ENCODE measurements around the gene AFP. TPM values are rescaled to one million over a fixed set of nuclear protein-coding genes. Genes with fewer than 3 reads are reported as not detected.

The AFP gene
- total RNA-seq, 1 donor from 2014 or later: 11.3 TPM

- no peaks in the 10 kb centered on the region for H3K27me3 Mint-ChIP-seq (ENCODE audit: low read depth, unreplicated experiment)
- H3K4me1 ChIP-seq (ENCODE audit: insufficient read depth, low read length): no peaks in the 10 kb centered on the region
- no peaks in the 10 kb centered on the region for H4K20me1 ChIP-seq (ENCODE audit: insufficient read depth, low read length)
- H3K9ac ChIP-seq (ENCODE audit: low read length): no peak overlapping the region
- H3K4me2 ChIP-seq (ENCODE audit: low read length): no peak overlapping the region
- H3K4me1 Mint-ChIP-seq (ENCODE audit: low read depth, unreplicated experiment): peaks cover under 1% of the 10 kb centered on the region
- H2AFZ ChIP-seq (ENCODE audit: low read depth, low read length): no peak overlapping the region
- no peaks in the 10 kb centered on the region for H3K79me2 ChIP-seq (ENCODE audit: insufficient read depth, low read length)
- H3K9me3 ChIP-seq (ENCODE audit: insufficient read depth, low read depth, low read length): no peaks in the 10 kb centered on the region
- no peaks in the 10 kb centered on the region for H3K27me3 ChIP-seq (ENCODE audit: insufficient read depth, low read length)
- no peak overlapping the region for H3K27ac Mint-ChIP-seq (ENCODE audit: unreplicated experiment)
- H3K4me3 Mint-ChIP-seq (ENCODE audit: unreplicated experiment): no peak overlapping the region
- DNase-seq (ENCODE audit: low read depth) (no peak), FAIRE-seq (no peak)
- H3K36me3 Mint-ChIP-seq (ENCODE audit: low read depth, unreplicated experiment): no peaks in the 10 kb centered on the region
- no peak overlapping the region for H3K4me3 ChIP-seq (ENCODE audit: insufficient read depth, low read depth, low read length)
- H3K36me3 ChIP-seq (ENCODE audit: insufficient read depth, low read length): no peaks in the 10 kb centered on the region
- no peak overlapping the region for H3K27ac ChIP-seq (ENCODE audit: low read depth, low read length)
- H3K9me3 Mint-ChIP-seq (ENCODE audit: unreplicated experiment): peaks cover 3% of the 10 kb centered on the region
- TF ChIP-seq CTCF (IDR thresholded peaks at IDR 0.05; ENCODE audit: insufficient read depth, low read depth, low read length): no peak
- no peak for TF ChIP-seq EZH2 (IDR thresholded peaks at IDR 0.05; ENCODE audit: insufficient read depth, low read length)
These were observed 22.4 kb downstream of the AFP start for GRCh38 chr4:73458184-73459047.

GRCh38 chr4:73459048-73459421, 23.0 kb downstream of the AFP start:
- no peaks in the 10 kb centered on the region for H4K20me1 ChIP-seq (ENCODE audit: insufficient read depth, low read length)
- H3K27ac ChIP-seq (ENCODE audit: low read depth, low read length): no peak overlapping the region
- H3K4me3 Mint-ChIP-seq (ENCODE audit: unreplicated experiment): no peak overlapping the region
- H3K36me3 Mint-ChIP-seq (ENCODE audit: low read depth, unreplicated experiment): no peaks in the 10 kb centered on the region
- no peak overlapping the region for H3K9ac ChIP-seq (ENCODE audit: low read length)
- no peaks in the 10 kb centered on the region for H3K79me2 ChIP-seq (ENCODE audit: insufficient read depth, low read length)
- no peaks in the 10 kb centered on the region for H3K27me3 Mint-ChIP-seq (ENCODE audit: low read depth, unreplicated experiment)
- no peaks in the 10 kb centered on the region for H3K36me3 ChIP-seq (ENCODE audit: insufficient read depth, low read length)
- no peaks in the 10 kb centered on the region for H3K27me3 ChIP-seq (ENCODE audit: insufficient read depth, low read length)
- no peaks in the 10 kb centered on the region for H3K9me3 ChIP-seq (ENCODE audit: insufficient read depth, low read depth, low read length)
- H2AFZ ChIP-seq (ENCODE audit: low read depth, low read length): no peak overlapping the region
- H3K4me1 Mint-ChIP-seq (ENCODE audit: low read depth, unreplicated experiment): no peaks in the 10 kb centered on the region
- no peak for TF ChIP-seq EZH2 (IDR thresholded peaks at IDR 0.05; ENCODE audit: insufficient read depth, low read length)
- TF ChIP-seq CTCF (IDR thresholded peaks at IDR 0.05; ENCODE audit: insufficient read depth, low read depth, low read length): no peak
- no peaks in the 10 kb centered on the region for H3K4me1 ChIP-seq (ENCODE audit: insufficient read depth, low read length)
- no peak overlapping the region for H3K4me2 ChIP-seq (ENCODE audit: low read length)
- no peak overlapping the region for H3K4me3 ChIP-seq (ENCODE audit: insufficient read depth, low read depth, low read length)
- FAIRE-seq (no peak), DNase-seq (ENCODE audit: low read depth) (no peak)
- no peak overlapping the region for H3K27ac Mint-ChIP-seq (ENCODE audit: unreplicated experiment)
- peaks cover 3% of the 10 kb centered on the region for H3K9me3 Mint-ChIP-seq (ENCODE audit: unreplicated experiment)

GRCh38 chr4:73460913-73461522, 25.0 kb downstream of the AFP start:
- Histone ChIP-seq H3K27ac (ENCODE audit: low read depth, low read length) (no peak overlapping the region), H3K79me2 (ENCODE audit: insufficient read depth, low read length) (no peaks in the 10 kb centered on the region), H3K9ac (ENCODE audit: low read length) (no peak overlapping the region), H3K4me3 (ENCODE audit: insufficient read depth, low read depth, low read length) (no peak overlapping the region), H3K4me2 (ENCODE audit: low read length) (no peak overlapping the region), H2AFZ (ENCODE audit: low read depth, low read length) (no peak overlapping the region), H3K4me1 (ENCODE audit: insufficient read depth, low read length) (no peaks in the 10 kb centered on the region), H3K9me3 (ENCODE audit: insufficient read depth, low read depth, low read length) (no peaks in the 10 kb centered on the region), H3K36me3 (ENCODE audit: insufficient read depth, low read length) (no peaks in the 10 kb centered on the region), H4K20me1 (ENCODE audit: insufficient read depth, low read length) (no peaks in the 10 kb centered on the region), H3K27me3 (ENCODE audit: insufficient read depth, low read length) (no peaks in the 10 kb centered on the region)
- no peaks in the 10 kb centered on the region for H3K4me1 Mint-ChIP-seq (ENCODE audit: low read depth, unreplicated experiment)
- H3K27ac Mint-ChIP-seq (ENCODE audit: unreplicated experiment): no peak overlapping the region
- DNase-seq (ENCODE audit: low read depth) (no peak), FAIRE-seq (no peak)
- no peaks in the 10 kb centered on the region for H3K27me3 Mint-ChIP-seq (ENCODE audit: low read depth, unreplicated experiment)
- H3K36me3 Mint-ChIP-seq (ENCODE audit: low read depth, unreplicated experiment): no peaks in the 10 kb centered on the region
- no peak overlapping the region for H3K4me3 Mint-ChIP-seq (ENCODE audit: unreplicated experiment)
- TF ChIP-seq CTCF (IDR thresholded peaks at IDR 0.05; ENCODE audit: insufficient read depth, low read depth, low read length) (no peak), EZH2 (IDR thresholded peaks at IDR 0.05; ENCODE audit: insufficient read depth, low read length) (no peak)
- H3K9me3 Mint-ChIP-seq (ENCODE audit: unreplicated experiment): peaks cover 3% of the 10 kb centered on the region
